ENCODE results near the gene DOCK3.
A peak's percentile ranks its signal among the peaks of the same experiment; 100 is the strongest.
"Not testable (repeated sequence)": the region's sequence is repeated elsewhere in the genome, so short reads cannot be mapped to it uniquely, and the experiment has no call there.

The DOCK3 gene

GRCh38 chr3:50675179-50676030 is 678 bp downstream of the DOCK3 start:
- DNase-seq (ENCODE audit: low spot score) = peak; percentile 32

GRCh38 chr3:50676031-50676705 is 1.4 kb downstream of the DOCK3 start:
- no peak for DNase-seq (ENCODE audit: low spot score)

GRCh38 chr3:50687127-50687751 is 12.5 kb downstream of the DOCK3 start:
- no peak for DNase-seq (ENCODE audit: low spot score)

- no peak for DNase-seq (ENCODE audit: low spot score)
These were observed 13.2 kb downstream of the DOCK3 start for GRCh38 chr3:50687916-50688315.

- not testable (repeated sequence) for DNase-seq (ENCODE audit: low spot score)
These were observed 13.9 kb downstream of the DOCK3 start for GRCh38 chr3:50688602-50689001.

- DNase-seq (ENCODE audit: low spot score) = no peak
These were observed 14.8 kb downstream of the DOCK3 start for GRCh38 chr3:50689558-50689957.

DNA sequence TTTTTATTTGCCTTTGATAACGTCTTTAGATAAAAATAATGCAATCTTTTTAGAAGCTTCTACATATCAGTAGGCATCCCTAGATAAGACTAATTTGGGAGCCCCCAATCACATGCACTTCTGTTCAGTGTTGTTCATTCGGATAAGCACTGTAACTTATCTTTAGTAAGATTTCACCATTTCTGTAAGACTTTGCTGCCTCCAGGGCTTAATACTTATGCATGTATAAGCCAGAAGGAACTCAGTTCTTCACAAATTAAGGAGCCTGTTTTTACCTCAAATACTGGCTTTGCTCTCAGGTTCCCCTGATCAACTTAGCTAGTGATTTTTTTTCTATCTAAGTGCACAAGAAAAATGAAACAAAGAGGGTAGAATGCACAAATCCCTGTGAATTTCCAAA is 20.3 kb downstream of the DOCK3 start:
- DNase-seq (ENCODE audit: low spot score) = no peak

- no peak for DNase-seq (ENCODE audit: low spot score)
These were observed 21.5 kb downstream of the DOCK3 start for GRCh38 chr3:50696276-50696675.

GRCh38 chr3:50698269-50698668 is 23.5 kb downstream of the DOCK3 start:
- no peak for DNase-seq (ENCODE audit: low spot score)

DNA sequence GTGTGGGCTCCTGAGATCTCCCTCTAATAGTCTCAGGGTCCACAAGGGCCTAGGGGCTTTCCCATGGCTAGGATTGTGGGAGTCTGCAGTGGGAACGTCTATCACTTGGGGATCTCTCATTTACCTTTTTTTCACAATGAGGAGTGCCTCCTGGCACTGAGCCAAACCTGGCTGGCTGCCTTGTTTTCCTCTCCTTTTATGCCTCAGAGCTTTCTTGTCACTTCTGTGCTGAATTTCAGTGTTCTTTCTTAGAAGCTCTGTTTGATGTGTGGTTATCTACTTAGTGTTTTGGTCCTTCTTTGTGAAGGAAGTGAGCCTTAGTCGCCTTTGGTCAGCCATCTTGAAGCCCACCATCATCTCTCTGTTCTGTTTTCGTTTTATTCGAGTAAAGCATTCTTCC is 33.9 kb downstream of the DOCK3 start:
- DNase-seq (ENCODE audit: low spot score) = no peak

GRCh38 chr3:50714946-50715345 is 40.2 kb downstream of the DOCK3 start:
- peak; percentile 51 for DNase-seq (ENCODE audit: low spot score)

- DNase-seq (ENCODE audit: low spot score) = no peak
These were observed 50.1 kb downstream of the DOCK3 start for GRCh38 chr3:50724831-50725230.

GRCh38 chr3:50734985-50735384 is 60.3 kb downstream of the DOCK3 start:
- no peak for DNase-seq (ENCODE audit: low spot score)

DNA sequence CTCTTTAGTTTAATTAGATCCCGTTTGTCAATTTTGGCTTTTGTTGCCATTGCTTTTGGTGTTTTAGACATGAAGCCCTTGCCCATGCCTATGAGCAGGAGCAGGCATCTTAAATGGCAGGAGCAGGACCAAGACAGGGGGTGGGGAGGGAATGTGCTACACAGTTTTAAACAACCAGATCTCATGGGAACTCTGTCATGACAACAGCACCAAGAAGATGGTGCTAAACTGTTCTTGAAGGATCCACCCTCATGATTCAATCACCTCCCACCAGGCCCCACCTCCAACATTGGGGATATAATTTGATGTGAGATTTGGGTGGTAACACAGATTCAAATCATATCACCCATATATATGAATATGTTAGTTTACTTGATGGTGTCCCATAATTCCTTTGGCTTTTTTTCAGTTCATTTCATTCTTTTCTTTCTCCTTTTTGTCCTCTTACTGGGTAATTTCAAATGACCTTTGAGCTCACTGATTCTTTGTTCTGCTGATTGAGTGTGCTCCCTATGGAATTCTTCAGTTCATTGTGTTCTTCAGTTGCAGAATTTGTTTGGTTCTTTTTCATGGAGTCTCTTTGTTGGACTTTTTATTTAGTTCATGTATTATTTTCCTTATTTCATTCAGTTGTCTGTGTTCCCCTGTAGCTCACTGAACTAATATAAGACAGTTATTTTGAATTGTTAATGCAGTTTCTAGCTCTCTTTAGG is 62.6 kb downstream of the DOCK3 start:
- DNase-seq (ENCODE audit: low spot score) = no peak

GRCh38 chr3:50737906-50738598 is 63.3 kb downstream of the DOCK3 start:
- DNase-seq (ENCODE audit: low spot score) = no peak

DNA sequence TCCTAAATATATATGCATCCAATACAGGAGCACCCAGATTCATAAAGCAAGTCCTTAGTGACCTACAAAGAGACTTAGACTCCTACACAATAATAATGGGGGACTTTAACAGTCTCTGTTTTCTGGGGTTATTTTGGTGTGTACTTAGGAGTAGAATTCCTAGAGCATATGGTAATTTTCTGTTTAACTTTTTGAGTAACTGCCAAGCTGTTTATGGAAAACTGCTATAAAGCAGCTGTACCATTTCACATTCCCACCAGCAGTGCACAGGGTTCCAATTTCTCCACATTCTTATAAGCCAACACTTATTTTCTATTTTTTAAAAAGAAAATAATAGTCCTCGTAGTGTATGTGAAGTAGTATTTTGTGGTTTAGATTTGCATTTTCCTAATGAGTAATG is 68.9 kb downstream of the DOCK3 start:
- DNase-seq (ENCODE audit: low spot score) = no peak

GRCh38 chr3:50749822-50750221 is 75.1 kb downstream of the DOCK3 start:
- no peak for DNase-seq (ENCODE audit: low spot score)

DNA sequence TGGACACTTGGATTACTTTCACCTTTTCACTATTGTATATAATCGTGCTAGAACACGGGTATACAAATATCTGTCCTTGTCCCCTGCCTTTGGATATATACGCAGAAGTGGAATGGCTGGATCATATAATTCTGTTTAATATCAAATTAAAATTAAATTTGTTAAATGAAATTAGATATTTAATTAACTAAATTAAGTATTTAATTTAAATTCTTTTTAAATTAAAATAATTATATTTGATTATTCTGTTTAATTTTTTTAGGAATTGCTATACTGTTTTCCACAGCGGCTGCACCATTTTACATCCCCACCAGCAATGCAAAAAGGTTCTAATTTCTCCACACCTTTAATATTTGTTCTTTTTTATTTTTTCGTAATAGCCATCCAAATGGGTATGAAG is 84.3 kb downstream of the DOCK3 start:
- DNase-seq (ENCODE audit: low spot score) = no peak

DNA sequence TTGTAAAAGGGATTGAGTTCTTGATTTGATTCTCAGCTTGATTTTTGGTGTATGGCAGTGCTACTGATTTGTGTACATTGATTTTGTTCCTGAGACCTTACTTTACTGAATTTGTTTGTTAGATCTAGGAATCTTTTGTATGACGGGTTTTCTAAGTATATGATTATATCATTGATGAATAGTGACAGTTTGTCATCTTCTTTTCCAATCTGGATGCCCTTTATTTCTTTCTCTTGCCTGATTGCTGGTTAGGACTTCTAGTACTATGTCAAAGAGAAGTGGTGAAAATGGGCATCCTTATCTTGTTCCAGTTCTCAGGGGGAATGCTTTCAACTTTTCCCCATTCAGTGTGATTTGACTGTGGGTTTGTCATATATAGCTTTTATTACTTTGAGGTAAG is 103.0 kb downstream of the DOCK3 start:
- DNase-seq (ENCODE audit: low spot score) = no peak

DNA sequence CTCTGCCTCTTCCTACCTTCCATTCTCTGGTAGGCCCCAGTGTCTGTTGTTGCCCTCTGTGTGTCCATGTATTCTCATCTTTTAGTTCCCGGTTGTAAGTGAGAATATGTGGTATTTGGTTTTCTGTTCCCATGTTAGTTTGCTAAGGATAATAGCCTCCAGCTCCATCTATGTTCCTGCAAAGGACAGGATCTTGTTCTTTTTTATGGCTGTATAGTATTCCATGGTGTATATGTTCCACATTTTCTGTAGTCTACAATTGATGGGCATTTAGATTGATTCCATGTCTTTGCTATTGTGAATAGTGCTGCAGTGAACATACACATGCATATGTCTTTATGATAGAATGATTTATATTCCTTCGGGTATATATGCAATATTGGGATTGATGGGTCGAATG is 107.0 kb downstream of the DOCK3 start:
- not testable (repeated sequence) for DNase-seq (ENCODE audit: low spot score)

DNA sequence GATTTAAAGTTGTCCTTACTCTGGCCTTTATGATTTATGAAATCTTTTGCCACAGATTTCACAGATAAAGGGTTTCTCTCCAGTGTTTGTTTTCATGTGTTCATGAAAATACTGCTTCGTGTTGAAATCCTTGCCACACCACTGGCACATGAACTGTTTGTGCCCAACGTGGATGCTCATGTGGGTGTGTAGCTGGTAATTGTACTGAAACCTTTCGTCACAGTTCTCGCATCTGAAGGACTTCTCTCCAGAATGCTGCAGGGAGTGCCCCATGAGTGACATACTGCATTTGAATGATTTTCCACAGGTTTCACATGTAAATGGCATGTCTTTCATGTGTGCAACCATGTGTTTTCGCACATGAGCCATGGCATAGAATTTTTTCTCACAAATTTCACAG is 111.9 kb downstream of the DOCK3 start:
- no peak for DNase-seq (ENCODE audit: low spot score)

Measured in SK-N-DZ (cell line).